ENCODE data around the gene SRSF10.
"Not testable (repeated sequence)": the region's sequence is repeated elsewhere in the genome, so short reads cannot be mapped to it uniquely, and the experiment has no call there.

Gene SRSF10

GRCh38 chr1:23979881-23980727 lies at the start of gene SRSF10:
SRSF10 (minus strand) TSS chr1:23980327; CDS start chr1:23980255, 72 bp downstream.
- DNase-seq (ENCODE audit: low spot score) = peak; percentile 98

- DNase-seq (ENCODE audit: low spot score) = peak; percentile 22
Measured at GRCh38 chr1:24027838-24028468, 47.8 kb upstream of the SRSF10 start.

- no peak for DNase-seq (ENCODE audit: low spot score)
Measured at GRCh38 chr1:24022581-24023361, 42.6 kb upstream of the SRSF10 start.

- DNase-seq (ENCODE audit: low spot score) = no peak
Measured at GRCh38 chr1:24021403-24022266, 41.5 kb upstream of the SRSF10 start.

GRCh38 chr1:24020470-24020869 lies 40.3 kb upstream of the SRSF10 start:
- DNase-seq (ENCODE audit: low spot score) = no peak

GRCh38 chr1:24020025-24020424 lies 39.9 kb upstream of the SRSF10 start:
- no peak for DNase-seq (ENCODE audit: low spot score)

- DNase-seq (ENCODE audit: low spot score) = no peak
Measured at GRCh38 chr1:24018611-24019580, 38.8 kb upstream of the SRSF10 start.

GRCh38 chr1:24015221-24016210 lies 35.4 kb upstream of the SRSF10 start:
- DNase-seq (ENCODE audit: low spot score) = no peak

- DNase-seq (ENCODE audit: low spot score) = not testable (repeated sequence)
Measured at GRCh38 chr1:24012878-24013277, 32.8 kb upstream of the SRSF10 start.

- DNase-seq (ENCODE audit: low spot score) = no peak
Measured at GRCh38 chr1:24010650-24011049, 30.5 kb upstream of the SRSF10 start.

- no peak for DNase-seq (ENCODE audit: low spot score)
Measured at GRCh38 chr1:24009406-24009805, 29.3 kb upstream of the SRSF10 start.

GRCh38 chr1:24008574-24009184 lies 28.6 kb upstream of the SRSF10 start:
- not testable (repeated sequence) for DNase-seq (ENCODE audit: low spot score)

GRCh38 chr1:24007079-24007478 lies 27.0 kb upstream of the SRSF10 start:
- no peak for DNase-seq (ENCODE audit: low spot score)

- DNase-seq (ENCODE audit: low spot score) = no peak
Measured at GRCh38 chr1:24005163-24005562, 25.0 kb upstream of the SRSF10 start.

- DNase-seq (ENCODE audit: low spot score) = no peak
Measured at GRCh38 chr1:24004132-24004531, 24.0 kb upstream of the SRSF10 start.

- no peak for DNase-seq (ENCODE audit: low spot score)
Measured at GRCh38 chr1:24003331-24003972, 23.3 kb upstream of the SRSF10 start.

GRCh38 chr1:24002695-24003094 lies 22.6 kb upstream of the SRSF10 start:
- DNase-seq (ENCODE audit: low spot score) = no peak

- no peak for DNase-seq (ENCODE audit: low spot score)
Measured at GRCh38 chr1:23999156-23999671, 19.1 kb upstream of the SRSF10 start.

All from hematopoietic multipotent progenitor cell treated with erythropoietin and hydrocortisone succinate and interleukin-3 and kit ligand, for 15 days (in vitro differentiated cells).